Muscle layer of colon (tissue), 2 donors: Measurements from ENCODE around the gene CTAG2.
"Not testable (repeated sequence)": the region's sequence is repeated elsewhere in the genome, so short reads cannot be mapped to it uniquely, and the experiment has no call there.

Experiments used
- H3K27ac ChIP-seq: one replicate; pipeline ENCODE4 v1.7.0; 2013; ENCODE audit warnings: low read depth, mild to moderate bottlenecking, low read length, moderate library complexity
- H3K27me3 ChIP-seq, 2 donors: one replicate each; pipeline ENCODE4 v1.7.0; 2013; ENCODE audit warnings: low read length in 2 of 2, mild to moderate bottlenecking in 2 of 2; ENCODE audit not compliant: insufficient read depth in 2 of 2, control insufficient read depth in 1 of 2
- H3K36me3 ChIP-seq: one replicate; pipeline ENCODE4 v1.7.0; 2013; ENCODE audit warnings: mild to moderate bottlenecking, low read length; ENCODE audit not compliant: insufficient read depth
- H3K4me1 ChIP-seq: one replicate; pipeline ENCODE4 v1.7.0; 2013; ENCODE audit warnings: mild to moderate bottlenecking, low read length; ENCODE audit not compliant: insufficient read depth
- H3K4me3 ChIP-seq, 2 donors: one replicate each; pipeline ENCODE4 v1.7.0; 2013; ENCODE audit warnings: low read length in 2 of 2, low read depth in 1 of 2, mild to moderate bottlenecking in 1 of 2, moderate library complexity in 1 of 2
- H3K9ac ChIP-seq: one replicate; pipeline ENCODE4 v1.7.0; 2013; ENCODE audit warnings: low read length
- H3K9me3 ChIP-seq: one replicate; pipeline ENCODE4 v1.7.0; 2013; ENCODE audit warnings: mild to moderate bottlenecking, low read length
- donor health status: abdominal sarcoma.
- donor health status: Adenocarcinoma of cecum.

The CTAG2 gene

GRCh38 chrX:154653413-154653812 is at the start of gene CTAG2:
Gene CTAG2 (minus strand): TSS chrX:154653579. CDS start chrX:154653515, 64 bp downstream.
- not testable (repeated sequence) for H3K9me3 ChIP-seq, H3K27me3 ChIP-seq, H3K9ac ChIP-seq, H3K4me1 ChIP-seq, H3K27ac ChIP-seq, H3K36me3 ChIP-seq, H3K4me3 ChIP-seq

GRCh38 chrX:154698630-154699248 is 45.4 kb upstream of the CTAG2 start:
- H3K9me3 ChIP-seq = no peaks in the 10 kb centered on the region
- H3K27ac ChIP-seq = no peak overlapping the region
- H3K4me3 ChIP-seq = no peak overlapping the region
- H3K9ac ChIP-seq = no peak overlapping the region
- no peaks in the 10 kb centered on the region for H3K4me1 ChIP-seq
- peaks cover 0 to 6% of the 10 kb centered on the region in 2 donors for H3K27me3 ChIP-seq
- H3K36me3 ChIP-seq = no peaks in the 10 kb centered on the region

GRCh38 chrX:154696676-154697045 is 43.3 kb upstream of the CTAG2 start:
- H3K27ac ChIP-seq = no peak overlapping the region

GRCh38 chrX:154695911-154696675 is 42.7 kb upstream of the CTAG2 start:
- Histone ChIP-seq H3K27me3 (peaks cover 0 to 6% of the 10 kb centered on the region in 2 donors), H3K9me3 (no peaks in the 10 kb centered on the region), H3K27ac (no peak overlapping the region), H3K4me3 (no peak overlapping the region), H3K9ac (no peak overlapping the region), H3K4me1 (no peaks in the 10 kb centered on the region), H3K36me3 (no peaks in the 10 kb centered on the region)

More at GRCh38 chrX:154696676-154697045, 43.3 kb upstream of the CTAG2 start:
- no peaks in the 10 kb centered on the region for H3K36me3 ChIP-seq
- H3K9me3 ChIP-seq = no peaks in the 10 kb centered on the region
- no peaks in the 10 kb centered on the region for H3K4me1 ChIP-seq
- H3K9ac ChIP-seq = no peak overlapping the region
- H3K4me3 ChIP-seq = no peak overlapping the region
- peaks cover 0 to 6% of the 10 kb centered on the region in 2 donors for H3K27me3 ChIP-seq

GRCh38 chrX:154693394-154693793 is 40.0 kb upstream of the CTAG2 start:
- H3K9me3 ChIP-seq = no peaks in the 10 kb centered on the region
- no peaks in the 10 kb centered on the region for H3K4me1 ChIP-seq

GRCh38 chrX:154690438-154690837 is 37.1 kb upstream of the CTAG2 start:
- H3K36me3 ChIP-seq, H3K27me3 ChIP-seq, H3K27ac ChIP-seq, H3K4me3 ChIP-seq, H3K4me1 ChIP-seq, H3K9ac ChIP-seq, H3K9me3 ChIP-seq: not testable (repeated sequence)

More at GRCh38 chrX:154693394-154693793, 40.0 kb upstream of the CTAG2 start:
- H3K9ac ChIP-seq = no peak overlapping the region
- no peaks in the 10 kb centered on the region for H3K36me3 ChIP-seq
- no peaks in the 10 kb centered on the region for H3K27me3 ChIP-seq
- H3K4me3 ChIP-seq = no peak overlapping the region
- no peak overlapping the region for H3K27ac ChIP-seq

- not testable (repeated sequence) for H3K9me3 ChIP-seq, H3K4me3 ChIP-seq
Observed at GRCh38 chrX:154672084-154672483, 18.7 kb upstream of the CTAG2 start.

GRCh38 chrX:154670848-154671247 is 17.5 kb upstream of the CTAG2 start:
- H3K4me1 ChIP-seq, H3K9me3 ChIP-seq, H3K4me3 ChIP-seq, H3K36me3 ChIP-seq, H3K27me3 ChIP-seq, H3K27ac ChIP-seq, H3K9ac ChIP-seq: not testable (repeated sequence)

More at GRCh38 chrX:154672084-154672483, 18.7 kb upstream of the CTAG2 start:
- not testable (repeated sequence) for H3K27me3 ChIP-seq, H3K27ac ChIP-seq, H3K36me3 ChIP-seq, H3K9ac ChIP-seq, H3K4me1 ChIP-seq

- no peak overlapping the region for H3K27ac ChIP-seq
- H3K9ac ChIP-seq = no peak overlapping the region
- no peaks in the 10 kb centered on the region for H3K4me1 ChIP-seq
- no peaks in the 10 kb centered on the region for H3K36me3 ChIP-seq
- H3K4me3 ChIP-seq = no peak overlapping the region
- peaks cover 0 to 4% of the 10 kb centered on the region in 2 donors for H3K27me3 ChIP-seq
- no peaks in the 10 kb centered on the region for H3K9me3 ChIP-seq
Observed at GRCh38 chrX:154661899-154662298, 8.5 kb upstream of the CTAG2 start.

GRCh38 chrX:154661170-154661569 is 7.8 kb upstream of the CTAG2 start:
- no peak overlapping the region for H3K9ac ChIP-seq
- H3K9me3 ChIP-seq = no peaks in the 10 kb centered on the region
- peaks cover 0 to 4% of the 10 kb centered on the region in 2 donors for H3K27me3 ChIP-seq
- H3K36me3 ChIP-seq = no peaks in the 10 kb centered on the region
- H3K4me1 ChIP-seq = no peaks in the 10 kb centered on the region
- H3K27ac ChIP-seq = no peak overlapping the region
- no peak overlapping the region for H3K4me3 ChIP-seq

GRCh38 chrX:154660541-154660940 is 7.2 kb upstream of the CTAG2 start:
- peaks cover 0 to 4% of the 10 kb centered on the region in 2 donors for H3K27me3 ChIP-seq
- no peaks in the 10 kb centered on the region for H3K4me1 ChIP-seq
- no peak overlapping the region for H3K9ac ChIP-seq
- H3K9me3 ChIP-seq = no peaks in the 10 kb centered on the region
- no peak overlapping the region for H3K27ac ChIP-seq
- no peaks in the 10 kb centered on the region for H3K36me3 ChIP-seq
- no peak overlapping the region for H3K4me3 ChIP-seq

- H3K9me3 ChIP-seq = no peaks in the 10 kb centered on the region
- H3K36me3 ChIP-seq = no peaks in the 10 kb centered on the region
- H3K4me1 ChIP-seq = no peaks in the 10 kb centered on the region
- no peak overlapping the region for H3K4me3 ChIP-seq
- no peak overlapping the region for H3K9ac ChIP-seq
- peaks cover 0 to 4% of the 10 kb centered on the region in 2 donors for H3K27me3 ChIP-seq
- H3K27ac ChIP-seq = no peak overlapping the region
Observed at GRCh38 chrX:154658957-154659356, 5.6 kb upstream of the CTAG2 start.
